WTC11 (cell line): Measurements from ENCODE around the gene LCNL1.

Source experiments
- ATF2 ChIP-seq: sonication (generic); formaldehyde crosslinking; IDR thresholded peaks from 2 replicates; pipeline ENCODE4 v1.8.1; 2022; ENCODE audit warnings: low read depth, missing genetic modification reagents, borderline replicate concordance
- CREB1 ChIP-seq: sonication (generic); formaldehyde crosslinking; IDR thresholded peaks from 2 replicates; pipeline ENCODE4 v1.8.0; 2023; ENCODE audit warnings: mild to moderate bottlenecking, missing genetic modification reagents
- USF2 ChIP-seq: sonication (generic); formaldehyde crosslinking; IDR thresholded peaks from 2 replicates; pipeline ENCODE4 v1.8.1; 2023; ENCODE audit warnings: mild to moderate bottlenecking, missing genetic modification reagents, moderate library complexity
- TF ChIP-seq, protein P1 (sequence below): fragments of 200-600 bp; IDR thresholded peaks from 2 replicates; pipeline ENCODE4 v1.8.0; 2022; ENCODE audit warnings: antibody characterized with exemption
- TF ChIP-seq, protein P2 (sequence below): sonication (generic); formaldehyde crosslinking; IDR thresholded peaks from 2 replicates; pipeline ENCODE4 v1.8.0; 2022; ENCODE audit warnings: missing genetic modification reagents
- TF ChIP-seq, protein P3 (sequence below): sonication (generic); formaldehyde crosslinking; IDR thresholded peaks from 2 replicates; pipeline ENCODE4 v1.8.0; 2022; ENCODE audit warnings: mild to moderate bottlenecking, missing genetic modification reagents

- TF ChIP-seq, protein P1, sequence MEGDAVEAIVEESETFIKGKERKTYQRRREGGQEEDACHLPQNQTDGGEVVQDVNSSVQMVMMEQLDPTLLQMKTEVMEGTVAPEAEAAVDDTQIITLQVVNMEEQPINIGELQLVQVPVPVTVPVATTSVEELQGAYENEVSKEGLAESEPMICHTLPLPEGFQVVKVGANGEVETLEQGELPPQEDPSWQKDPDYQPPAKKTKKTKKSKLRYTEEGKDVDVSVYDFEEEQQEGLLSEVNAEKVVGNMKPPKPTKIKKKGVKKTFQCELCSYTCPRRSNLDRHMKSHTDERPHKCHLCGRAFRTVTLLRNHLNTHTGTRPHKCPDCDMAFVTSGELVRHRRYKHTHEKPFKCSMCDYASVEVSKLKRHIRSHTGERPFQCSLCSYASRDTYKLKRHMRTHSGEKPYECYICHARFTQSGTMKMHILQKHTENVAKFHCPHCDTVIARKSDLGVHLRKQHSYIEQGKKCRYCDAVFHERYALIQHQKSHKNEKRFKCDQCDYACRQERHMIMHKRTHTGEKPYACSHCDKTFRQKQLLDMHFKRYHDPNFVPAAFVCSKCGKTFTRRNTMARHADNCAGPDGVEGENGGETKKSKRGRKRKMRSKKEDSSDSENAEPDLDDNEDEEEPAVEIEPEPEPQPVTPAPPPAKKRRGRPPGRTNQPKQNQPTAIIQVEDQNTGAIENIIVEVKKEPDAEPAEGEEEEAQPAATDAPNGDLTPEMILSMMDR: no peak
- TF ChIP-seq, protein P2, sequence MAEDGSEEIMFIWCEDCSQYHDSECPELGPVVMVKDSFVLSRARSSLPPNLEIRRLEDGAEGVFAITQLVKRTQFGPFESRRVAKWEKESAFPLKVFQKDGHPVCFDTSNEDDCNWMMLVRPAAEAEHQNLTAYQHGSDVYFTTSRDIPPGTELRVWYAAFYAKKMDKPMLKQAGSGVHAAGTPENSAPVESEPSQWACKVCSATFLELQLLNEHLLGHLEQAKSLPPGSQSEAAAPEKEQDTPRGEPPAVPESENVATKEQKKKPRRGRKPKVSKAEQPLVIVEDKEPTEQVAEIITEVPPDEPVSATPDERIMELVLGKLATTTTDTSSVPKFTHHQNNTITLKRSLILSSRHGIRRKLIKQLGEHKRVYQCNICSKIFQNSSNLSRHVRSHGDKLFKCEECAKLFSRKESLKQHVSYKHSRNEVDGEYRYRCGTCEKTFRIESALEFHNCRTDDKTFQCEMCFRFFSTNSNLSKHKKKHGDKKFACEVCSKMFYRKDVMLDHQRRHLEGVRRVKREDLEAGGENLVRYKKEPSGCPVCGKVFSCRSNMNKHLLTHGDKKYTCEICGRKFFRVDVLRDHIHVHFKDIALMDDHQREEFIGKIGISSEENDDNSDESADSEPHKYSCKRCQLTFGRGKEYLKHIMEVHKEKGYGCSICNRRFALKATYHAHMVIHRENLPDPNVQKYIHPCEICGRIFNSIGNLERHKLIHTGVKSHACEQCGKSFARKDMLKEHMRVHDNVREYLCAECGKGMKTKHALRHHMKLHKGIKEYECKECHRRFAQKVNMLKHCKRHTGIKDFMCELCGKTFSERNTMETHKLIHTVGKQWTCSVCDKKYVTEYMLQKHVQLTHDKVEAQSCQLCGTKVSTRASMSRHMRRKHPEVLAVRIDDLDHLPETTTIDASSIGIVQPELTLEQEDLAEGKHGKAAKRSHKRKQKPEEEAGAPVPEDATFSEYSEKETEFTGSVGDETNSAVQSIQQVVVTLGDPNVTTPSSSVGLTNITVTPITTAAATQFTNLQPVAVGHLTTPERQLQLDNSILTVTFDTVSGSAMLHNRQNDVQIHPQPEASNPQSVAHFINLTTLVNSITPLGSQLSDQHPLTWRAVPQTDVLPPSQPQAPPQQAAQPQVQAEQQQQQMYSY (CRISPR knock-in tag): no peak
- TF ChIP-seq, protein P3, sequence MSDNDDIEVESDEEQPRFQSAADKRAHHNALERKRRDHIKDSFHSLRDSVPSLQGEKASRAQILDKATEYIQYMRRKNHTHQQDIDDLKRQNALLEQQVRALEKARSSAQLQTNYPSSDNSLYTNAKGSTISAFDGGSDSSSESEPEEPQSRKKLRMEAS (CRISPR knock-in tag): no peak
- TF ChIP-seq CREB1 (CRISPR knock-in tag) (no peak), ATF2 (CRISPR knock-in tag) (no peak), USF2 (CRISPR knock-in tag) (no peak)
Measured at GRCh38 chr9:136996361-136997292, 13.8 kb downstream of the LCNL1 start, which contains the start of gene CLIC3.
